Stimulated activated CD4-positive, alpha-beta T cell treated with anti-CD3 and anti-CD28 coated beads, Interleukin-15, amount 100 ng/mL, for 48 hours (primary cell): ENCODE results near the gene SLC9A3.
"Not testable (repeated sequence)": the region's sequence is repeated elsewhere in the genome, so short reads cannot be mapped to it uniquely, and the experiment has no call there.

Experiments
- DNase-seq, 2 donors: peaks; one replicate each; pipeline ENCODE4 v3.0.0-alpha.2; 2020; ENCODE audit warnings: low read depth in 2 of 2

The SLC9A3 gene

GRCh38 chr5:525916-526315 is 1.7 kb upstream of the SLC9A3 start:
- DNase-seq, result no peak

GRCh38 chr5:524973-525761 is 918 bp upstream of the SLC9A3 start:
- DNase-seq, result no peak

- no peak for DNase-seq
These were observed 617 bp downstream of the SLC9A3 start for GRCh38 chr5:523441-524222.

GRCh38 chr5:522899-523440 is 1.3 kb downstream of the SLC9A3 start:
- no peak for DNase-seq

- DNase-seq, result no peak
These were observed 2.1 kb downstream of the SLC9A3 start for GRCh38 chr5:522116-522515.

- no peak for DNase-seq
These were observed 2.6 kb downstream of the SLC9A3 start for GRCh38 chr5:521680-522079.

- no peak for DNase-seq
These were observed 3.4 kb downstream of the SLC9A3 start for GRCh38 chr5:520850-521226.

- no peak for DNase-seq
These were observed 3.9 kb downstream of the SLC9A3 start for GRCh38 chr5:520196-520849.

GRCh38 chr5:518721-519120 is 5.5 kb downstream of the SLC9A3 start:
- DNase-seq, result no peak

- DNase-seq, result no peak
These were observed 6.6 kb downstream of the SLC9A3 start for GRCh38 chr5:517535-518100.

GRCh38 chr5:516980-517379 is 7.3 kb downstream of the SLC9A3 start:
- no peak for DNase-seq

- no peak for DNase-seq
These were observed 7.8 kb downstream of the SLC9A3 start for GRCh38 chr5:516338-516925.

- no peak for DNase-seq
These were observed 8.9 kb downstream of the SLC9A3 start for GRCh38 chr5:515273-515836.

GRCh38 chr5:514673-515072 is 9.6 kb downstream of the SLC9A3 start:
- no peak for DNase-seq

GRCh38 chr5:514101-514485 is 10.2 kb downstream of the SLC9A3 start:
- DNase-seq, result no peak

- no peak for DNase-seq
These were observed 10.8 kb downstream of the SLC9A3 start for GRCh38 chr5:513216-514100.

GRCh38 chr5:511476-511875 is 12.8 kb downstream of the SLC9A3 start:
- no peak for DNase-seq

GRCh38 chr5:510521-510920 is 13.7 kb downstream of the SLC9A3 start:
- DNase-seq, result no peak

- DNase-seq, result no peak
These were observed 14.6 kb downstream of the SLC9A3 start for GRCh38 chr5:509611-510185.

- DNase-seq, result not testable (repeated sequence)
These were observed 16.2 kb downstream of the SLC9A3 start for GRCh38 chr5:507986-508575.
